GM21526 (cell line): Measurements from ENCODE around the gene TPCN2.
"Not testable (repeated sequence)": the region's sequence is repeated elsewhere in the genome, so short reads cannot be mapped to it uniquely, and the experiment has no call there.

Experiments
- ATAC-seq: cut with Tn5 transposase; IDR thresholded peaks from one replicate; pipeline ENCODE4 v1.9.1; 2021; ENCODE audit warnings: moderate library complexity; ENCODE audit not compliant: unreplicated experiment, low FRiP score

TPCN2 gene

DNA sequence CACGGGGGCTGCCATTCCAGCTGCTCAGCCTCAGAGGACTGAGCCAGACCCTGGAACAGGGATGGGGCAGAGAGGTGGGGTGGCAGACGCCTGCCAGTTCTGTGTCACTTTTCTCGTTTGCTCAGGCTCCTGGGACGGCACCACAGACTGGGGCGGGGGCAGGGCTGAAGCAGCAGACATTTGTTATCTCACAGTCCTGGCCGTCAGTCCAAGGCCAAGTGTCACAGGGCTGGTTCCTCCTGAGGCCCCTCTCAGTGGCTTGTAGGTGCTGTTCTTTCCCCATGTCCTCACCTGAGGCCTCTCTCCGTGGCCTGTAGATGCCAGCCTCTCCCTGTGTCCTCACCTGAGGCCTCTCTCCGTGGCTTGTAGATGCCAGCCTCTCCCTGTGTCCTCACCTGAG, 24.7 kb downstream of the TPCN2 start:
- ATAC-seq: no peak

DNA sequence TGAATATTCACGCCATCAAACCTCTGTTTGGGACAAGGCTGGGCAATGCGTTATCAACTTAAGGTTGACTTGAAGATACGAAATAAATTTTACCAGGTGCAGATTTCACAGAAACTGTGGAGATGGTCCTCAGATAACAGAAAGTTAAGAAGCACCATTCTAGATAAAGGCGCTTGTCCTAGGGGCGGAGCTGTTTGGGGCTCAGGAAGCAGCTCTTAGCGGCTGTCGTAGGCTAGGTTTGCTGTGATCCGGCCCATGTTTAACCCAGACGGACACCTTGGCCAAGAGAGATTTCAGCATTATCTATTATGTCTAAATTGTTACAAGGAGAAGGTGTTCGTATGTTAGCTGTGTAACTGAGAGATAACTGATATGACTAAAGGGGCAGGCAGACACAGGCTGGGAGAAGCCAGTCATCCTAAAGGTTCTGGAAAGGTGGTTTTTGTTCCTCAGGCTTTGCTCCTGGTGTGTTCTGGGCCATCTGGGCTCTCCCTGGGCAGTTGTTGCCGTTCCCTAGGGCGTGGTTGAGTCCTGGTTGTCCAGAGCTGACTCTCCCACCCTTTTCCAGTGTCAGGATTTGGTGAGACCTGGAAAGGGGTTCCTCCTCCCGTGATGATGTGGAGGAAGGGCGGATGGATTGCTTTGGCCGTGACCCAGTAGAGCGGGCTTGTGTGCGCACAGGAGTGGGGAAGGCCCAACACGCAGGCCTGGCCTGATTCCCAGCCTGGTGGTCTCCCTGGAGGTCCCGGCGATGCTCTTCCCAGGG, 25.8 kb downstream of the TPCN2 start:
- no peak for ATAC-seq

DNA sequence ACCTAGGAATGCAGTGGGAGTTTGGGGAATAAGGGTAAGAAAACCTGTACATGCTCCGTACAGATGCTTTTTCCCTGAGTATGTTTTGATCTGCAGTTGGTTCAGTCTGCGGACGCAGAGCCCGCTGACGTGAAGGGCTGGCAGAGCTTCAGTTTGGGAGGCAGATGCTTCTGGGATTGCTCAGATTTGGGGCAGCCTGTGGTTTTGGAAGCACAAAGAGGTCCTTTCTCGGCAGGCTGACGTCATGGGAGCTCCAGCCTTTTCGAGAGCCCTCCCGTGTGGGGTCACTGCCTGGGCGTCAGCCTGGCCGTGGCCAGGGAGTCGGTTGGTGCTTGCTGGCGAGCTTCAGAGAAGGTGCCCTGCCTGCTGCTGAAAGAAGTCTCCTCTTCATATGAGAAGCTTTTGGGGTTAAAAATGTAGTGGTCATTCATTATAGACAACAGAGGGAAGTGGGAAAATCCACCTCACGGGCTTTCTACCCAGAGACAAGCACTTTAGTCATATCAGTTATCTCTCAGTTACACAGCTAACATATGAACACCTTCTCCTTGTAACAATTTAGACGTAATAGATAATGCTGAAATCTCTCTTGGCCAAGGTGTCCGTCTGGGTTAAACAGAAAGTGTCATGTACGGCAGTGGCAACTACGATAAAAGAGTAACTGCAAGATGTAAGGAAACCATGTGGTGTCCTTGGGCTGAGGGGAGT, 26.8 kb downstream of the TPCN2 start:
- ATAC-seq: no peak

DNA sequence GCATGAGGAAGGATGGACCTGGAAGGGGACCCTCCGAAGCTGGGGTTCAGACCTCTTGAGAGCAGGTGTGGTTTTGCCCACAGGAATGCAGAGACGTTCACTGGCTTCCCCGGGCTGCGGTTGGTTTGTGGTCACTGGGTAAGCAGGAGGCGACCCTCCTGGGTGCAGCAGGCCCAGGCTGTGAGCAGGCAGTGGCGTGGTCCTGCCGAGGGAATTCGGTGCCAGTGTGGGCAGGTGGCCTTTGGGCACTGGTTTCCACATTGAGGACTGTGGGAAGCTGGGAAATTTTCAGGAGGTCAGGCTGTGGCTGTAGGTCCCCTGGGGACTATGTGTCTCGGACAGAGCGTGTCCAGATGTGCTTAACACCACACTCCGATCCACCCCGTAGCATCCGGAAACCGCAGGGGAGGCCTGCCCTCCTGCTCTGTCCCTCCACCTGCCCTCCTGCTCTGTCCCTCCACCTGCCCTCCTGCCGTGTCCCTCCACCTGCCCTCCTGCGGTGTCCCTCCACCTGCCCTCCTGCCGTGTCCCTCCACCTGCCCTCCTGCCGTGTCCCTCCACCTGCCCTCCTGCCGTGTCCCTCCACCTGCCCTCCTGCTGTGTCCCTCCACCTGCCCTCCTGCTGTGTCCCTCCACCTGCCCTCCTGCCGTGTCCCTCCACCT, 27.5 kb downstream of the TPCN2 start:
- ATAC-seq: no peak

DNA sequence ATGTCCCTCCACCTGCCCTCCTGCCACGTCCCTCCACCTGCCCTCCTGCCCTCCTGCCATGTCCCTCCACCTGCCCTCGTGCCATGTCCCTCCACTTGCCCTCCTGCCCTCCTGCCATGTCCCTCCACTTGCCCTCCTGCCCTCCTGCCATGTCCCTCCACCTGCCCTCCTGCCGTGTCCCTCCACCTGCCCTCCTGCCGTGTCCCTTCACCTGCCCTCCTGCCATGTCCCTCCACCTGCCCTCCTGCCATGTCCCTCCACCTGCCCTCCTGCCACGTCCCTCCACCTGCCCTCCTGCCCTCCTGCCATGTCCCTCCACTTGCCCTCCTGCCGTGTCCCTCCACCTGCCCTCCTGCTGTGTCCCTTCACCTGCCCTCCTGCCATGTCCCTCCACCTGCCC, 28.2 kb downstream of the TPCN2 start:
- not testable (repeated sequence) for ATAC-seq

DNA sequence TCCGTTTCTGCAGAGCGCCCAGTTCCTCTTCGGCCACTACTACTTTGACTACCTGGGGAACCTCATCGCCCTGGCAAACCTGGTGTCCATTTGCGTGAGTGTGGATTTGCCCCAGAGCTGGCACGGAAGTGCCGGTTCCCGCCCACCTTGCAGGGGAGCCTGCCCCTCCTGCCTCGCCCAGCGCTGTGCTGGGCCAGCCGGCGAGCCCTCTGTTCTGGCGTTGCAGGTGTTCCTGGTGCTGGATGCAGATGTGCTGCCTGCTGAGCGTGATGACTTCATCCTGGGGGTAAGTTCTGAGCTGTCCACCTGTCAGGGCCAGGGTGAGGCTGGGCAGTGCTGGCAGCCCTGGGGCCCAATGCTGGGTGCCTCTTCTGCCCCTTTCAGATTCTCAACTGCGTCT, 29.8 kb downstream of the TPCN2 start:
- no peak for ATAC-seq

DNA sequence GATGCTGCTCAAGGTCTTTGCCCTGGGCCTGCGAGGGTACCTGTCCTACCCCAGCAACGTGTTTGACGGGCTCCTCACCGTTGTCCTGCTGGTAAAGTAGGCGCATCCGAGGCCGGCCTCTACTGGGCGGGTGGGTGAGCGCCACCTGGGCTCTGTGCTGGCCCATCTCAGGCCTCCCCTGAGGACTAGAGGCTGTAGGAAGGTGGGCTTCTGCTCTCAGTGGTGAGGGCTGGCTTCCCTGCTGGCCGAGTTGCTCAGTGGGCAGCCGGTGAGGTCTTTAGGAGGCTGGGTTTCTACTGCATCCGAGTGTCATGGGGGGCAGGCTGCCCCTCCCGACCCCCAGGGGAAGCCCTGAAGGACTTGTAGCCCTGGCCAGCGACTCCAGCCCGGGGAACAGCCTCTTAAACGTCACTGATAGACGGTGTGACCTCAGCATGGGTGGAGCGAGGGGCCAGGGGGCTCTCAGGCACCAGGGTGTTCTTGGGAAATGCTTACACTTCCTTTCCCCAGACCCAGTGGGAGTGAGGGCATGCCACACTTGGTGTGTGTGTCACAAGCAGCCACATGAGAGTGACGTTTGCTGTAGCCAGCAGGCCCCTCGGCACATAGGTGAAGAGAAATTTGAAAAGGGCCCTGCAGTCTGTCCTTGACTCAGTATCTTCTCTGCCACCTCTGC, 30.3 kb downstream of the TPCN2 start:
- no peak for ATAC-seq

DNA sequence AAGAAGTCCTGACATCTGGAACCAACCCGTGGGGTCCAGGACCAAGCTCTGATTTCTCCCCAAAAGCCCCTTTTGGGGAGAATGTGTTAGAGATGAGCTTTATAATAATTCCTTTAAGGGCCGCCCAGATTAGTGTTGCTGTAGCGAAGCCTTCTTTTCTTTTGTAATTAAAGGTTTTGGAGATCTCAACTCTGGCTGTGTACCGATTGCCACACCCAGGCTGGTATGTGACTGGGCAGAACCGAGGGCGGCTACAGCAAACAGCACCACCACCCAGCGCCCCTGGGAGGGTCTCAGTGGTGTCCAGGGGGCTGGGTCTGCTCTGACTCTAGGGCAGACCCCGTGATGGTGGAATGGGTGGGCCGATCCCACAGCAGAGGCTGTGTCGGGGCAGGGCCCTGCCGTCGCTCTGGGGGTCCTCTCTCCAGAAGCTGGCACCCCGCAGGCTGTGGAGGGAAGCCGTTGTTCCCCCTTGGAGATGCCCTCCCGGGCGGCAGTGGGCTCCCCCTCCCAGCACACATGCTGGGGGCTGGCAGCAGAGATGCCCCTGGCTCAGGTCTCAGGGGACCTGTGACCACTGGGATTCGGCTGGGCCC, 31.0 kb downstream of the TPCN2 start:
- no peak for ATAC-seq

DNA sequence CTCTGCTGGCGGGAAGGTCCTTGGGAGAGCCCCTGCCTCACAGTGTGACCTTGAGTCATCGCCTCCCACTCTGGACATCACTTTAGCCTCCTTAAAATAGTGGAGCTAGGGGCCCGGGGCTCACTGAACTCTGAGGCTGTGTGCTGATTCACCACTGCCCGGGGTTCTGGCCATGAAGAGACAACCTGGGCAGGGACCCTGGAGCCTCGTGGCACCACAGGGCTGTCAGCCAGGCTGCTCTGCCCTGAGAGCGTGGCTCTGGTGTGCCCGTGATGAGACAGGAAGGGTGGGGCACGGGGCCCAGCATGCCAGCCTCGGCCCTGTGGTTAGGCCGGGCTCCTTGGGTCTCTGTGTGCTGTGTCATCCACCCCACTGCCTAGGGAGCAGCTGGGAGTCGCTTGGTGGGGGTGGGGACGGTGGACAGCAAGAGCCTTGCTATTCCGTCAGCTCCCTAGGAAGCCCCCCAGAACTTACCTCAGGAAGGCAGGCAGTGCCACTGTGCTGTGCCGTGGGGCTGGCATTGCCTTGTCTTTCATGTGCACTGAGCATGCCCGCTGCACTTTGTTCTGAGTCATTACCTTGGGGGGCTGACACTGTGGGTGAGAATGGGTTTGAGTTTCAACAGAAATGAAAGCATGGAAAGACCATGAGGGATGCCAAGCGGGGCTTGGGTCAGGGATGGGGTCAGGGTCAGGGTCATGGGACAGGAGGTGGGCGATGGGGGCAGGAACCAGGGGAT, 31.7 kb downstream of the TPCN2 start:
- no peak for ATAC-seq

DNA sequence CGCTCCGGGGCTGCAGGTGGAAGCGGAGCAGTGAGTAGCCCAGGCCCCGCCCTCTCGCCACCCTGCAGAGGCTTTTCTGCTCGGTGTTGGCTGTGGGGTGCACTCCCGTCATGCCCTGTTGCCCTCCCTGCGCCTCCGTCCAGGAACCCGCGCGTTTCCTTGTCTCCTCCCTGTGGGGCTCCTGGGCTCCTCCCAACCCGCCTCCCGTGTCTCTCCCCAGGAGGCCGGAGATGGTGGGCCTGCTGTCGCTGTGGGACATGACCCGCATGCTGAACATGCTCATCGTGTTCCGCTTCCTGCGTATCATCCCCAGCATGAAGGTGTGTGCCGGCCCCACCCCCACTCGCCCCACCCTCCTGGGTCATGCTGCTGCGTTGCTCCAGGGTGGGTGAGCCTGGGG, 32.4 kb downstream of the TPCN2 start:
- no peak for ATAC-seq

DNA sequence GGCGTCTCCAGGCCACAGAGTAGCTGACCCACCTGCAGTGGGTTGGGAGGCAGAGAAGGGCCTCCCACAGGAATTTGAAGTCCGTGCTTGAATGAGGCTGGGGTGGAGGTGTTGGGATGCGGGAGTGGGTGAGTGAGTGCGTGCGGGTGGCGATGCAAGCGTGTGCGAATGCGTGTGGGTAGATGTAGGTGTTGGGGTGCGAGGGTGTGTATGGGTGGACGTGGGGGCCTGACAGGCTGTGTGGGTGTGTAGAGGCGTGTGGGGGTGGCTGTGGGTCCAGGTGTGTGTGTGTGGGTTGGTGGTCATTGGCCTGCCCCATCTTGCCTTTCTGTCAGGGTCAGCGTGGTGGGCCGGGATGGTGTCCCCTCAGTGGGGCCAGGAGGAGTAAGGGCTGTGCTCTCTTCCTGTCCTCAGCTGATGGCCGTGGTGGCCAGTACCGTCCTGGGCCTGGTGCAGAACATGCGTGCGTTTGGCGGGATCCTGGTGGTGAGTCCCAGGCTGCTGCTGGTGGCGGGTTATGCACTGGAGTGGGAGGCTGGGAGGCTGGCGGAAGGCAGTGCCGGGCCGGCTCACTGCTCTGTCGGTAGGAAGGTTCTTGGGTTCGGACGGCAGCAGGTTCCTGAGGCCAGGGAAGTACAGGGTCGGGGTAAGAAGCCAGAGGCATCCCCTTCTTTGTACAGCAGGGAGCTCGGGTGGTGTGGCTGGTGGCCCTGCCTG, 35.0 kb downstream of the TPCN2 start:
- ATAC-seq: no peak

DNA sequence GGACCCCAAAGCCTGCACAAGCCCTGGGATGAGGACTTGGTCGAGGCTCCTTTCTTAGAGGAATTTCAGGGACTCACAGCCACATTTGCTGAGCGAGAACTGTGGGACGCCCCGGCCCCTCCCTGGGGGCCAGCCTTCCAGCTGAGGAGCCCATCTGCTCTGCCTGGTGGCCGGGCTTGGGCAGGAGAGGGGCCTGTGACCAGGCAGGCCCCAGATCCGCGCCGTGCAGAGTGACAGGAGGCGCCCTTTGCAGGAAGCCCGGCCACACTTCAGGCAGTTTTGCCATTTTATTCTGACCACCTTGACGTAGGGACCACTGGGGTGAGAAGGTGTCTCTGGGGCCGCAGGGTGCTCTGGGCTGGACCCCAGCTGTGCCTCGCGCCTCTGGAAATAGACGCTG, 35.6 kb downstream of the TPCN2 start:
- ATAC-seq: no peak

DNA sequence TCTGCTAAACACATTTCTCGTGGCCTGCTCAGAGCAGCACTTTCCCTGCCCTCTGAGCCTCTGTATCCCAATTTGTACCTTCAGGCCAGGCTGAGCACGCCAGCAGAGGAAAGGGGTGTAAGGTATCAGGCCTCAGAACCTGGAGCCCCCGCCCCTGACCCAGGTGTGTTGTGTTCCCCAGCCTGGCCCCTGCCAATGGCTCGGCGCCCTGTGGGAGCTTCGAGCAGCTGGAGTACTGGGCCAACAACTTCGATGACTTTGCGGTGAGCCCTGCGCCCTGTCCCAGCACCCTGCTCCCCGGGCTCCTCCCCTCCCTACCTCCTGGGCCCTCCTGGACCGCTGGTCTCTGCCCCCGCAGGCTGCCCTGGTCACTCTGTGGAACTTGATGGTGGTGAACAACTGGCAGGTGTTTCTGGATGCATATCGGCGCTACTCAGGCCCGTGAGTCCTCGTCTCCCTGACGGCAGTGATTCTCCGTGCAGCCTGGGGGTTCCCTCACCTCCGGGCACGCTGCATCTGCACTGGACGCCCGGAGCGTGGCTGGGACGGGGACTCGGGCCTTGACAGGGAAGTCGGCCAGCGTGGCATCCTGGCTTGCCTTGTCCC, 36.9 kb downstream of the TPCN2 start:
- ATAC-seq: no peak

DNA sequence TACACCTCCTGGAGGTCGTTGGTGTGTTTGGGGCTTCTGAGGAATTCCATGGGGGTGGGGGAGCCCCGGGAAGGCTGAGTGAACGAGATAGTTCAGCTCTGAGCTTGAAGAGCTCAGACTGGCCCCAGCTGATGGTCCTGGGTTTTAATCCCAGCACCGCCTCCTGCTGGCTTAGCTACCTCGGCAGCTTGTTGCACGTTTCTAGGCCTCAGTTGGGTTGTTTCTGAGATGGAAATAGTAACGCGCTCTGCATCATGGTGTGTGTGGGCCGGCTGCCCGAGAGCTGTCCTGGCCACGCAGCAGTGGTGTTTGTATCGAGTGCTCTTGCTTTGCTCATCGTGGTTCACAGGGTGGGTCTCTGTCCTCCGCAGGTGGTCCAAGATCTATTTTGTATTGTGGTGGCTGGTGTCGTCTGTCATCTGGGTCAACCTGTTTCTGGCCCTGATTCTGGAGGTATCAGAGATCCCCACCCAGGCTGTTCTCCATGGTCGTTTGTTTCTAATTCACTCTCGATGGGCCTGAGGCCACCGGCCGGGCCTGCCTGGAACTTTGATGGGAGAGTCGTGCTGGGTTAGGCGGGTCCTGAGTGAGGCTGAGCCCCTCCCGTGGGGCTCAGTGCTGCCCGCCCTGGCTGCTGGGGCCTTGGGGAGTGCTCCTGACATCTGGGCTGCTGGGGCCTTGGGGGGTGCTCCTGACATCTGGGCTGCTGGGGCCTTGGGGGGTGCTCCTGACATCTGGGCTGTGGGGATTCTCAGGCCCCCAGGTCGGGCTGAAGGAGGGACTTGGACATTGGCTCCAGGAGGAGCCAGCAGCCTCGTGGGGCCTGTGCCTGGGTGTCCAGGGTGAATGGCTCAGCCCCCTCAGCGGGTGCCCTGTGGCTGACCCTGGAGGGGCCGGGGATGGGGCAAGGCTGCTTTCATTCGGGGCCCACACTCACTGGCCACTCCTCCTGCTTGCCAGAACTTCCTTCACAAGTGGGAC, 37.7 kb downstream of the TPCN2 start:
- no peak for ATAC-seq

DNA sequence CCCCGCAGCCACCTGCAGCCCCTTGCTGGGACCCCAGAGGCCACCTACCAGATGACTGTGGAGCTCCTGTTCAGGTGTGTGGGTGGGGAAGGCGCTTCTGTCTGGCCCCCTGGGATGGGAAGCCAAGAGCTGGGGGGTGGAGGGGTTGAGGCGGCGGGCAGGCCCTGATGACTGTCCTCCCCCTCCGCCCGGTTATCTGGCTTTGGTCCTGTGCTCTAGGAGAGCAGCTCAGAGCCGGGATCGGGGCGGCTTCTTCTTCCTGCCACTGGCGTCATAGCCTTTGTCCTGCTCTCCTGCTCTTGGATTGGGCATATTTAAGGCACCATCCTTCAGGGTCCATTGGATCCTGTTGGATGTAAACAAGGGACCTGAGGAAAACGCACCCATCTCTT, 38.4 kb downstream of the TPCN2 start:
- ATAC-seq: no peak

DNA sequence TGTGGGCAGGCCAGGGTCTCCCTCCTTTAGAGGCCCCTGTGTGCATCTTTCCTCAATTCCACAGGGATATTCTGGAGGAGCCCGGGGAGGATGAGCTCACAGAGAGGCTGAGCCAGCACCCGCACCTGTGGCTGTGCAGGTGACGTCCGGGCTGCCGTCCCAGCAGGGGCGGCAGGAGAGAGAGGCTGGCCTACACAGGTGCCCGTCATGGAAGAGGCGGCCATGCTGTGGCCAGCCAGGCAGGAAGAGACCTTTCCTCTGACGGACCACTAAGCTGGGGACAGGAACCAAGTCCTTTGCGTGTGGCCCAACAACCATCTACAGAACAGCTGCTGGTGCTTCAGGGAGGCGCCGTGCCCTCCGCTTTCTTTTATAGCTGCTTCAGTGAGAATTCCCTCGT, 39.1 kb downstream of the TPCN2 start:
- ATAC-seq: no peak

DNA sequence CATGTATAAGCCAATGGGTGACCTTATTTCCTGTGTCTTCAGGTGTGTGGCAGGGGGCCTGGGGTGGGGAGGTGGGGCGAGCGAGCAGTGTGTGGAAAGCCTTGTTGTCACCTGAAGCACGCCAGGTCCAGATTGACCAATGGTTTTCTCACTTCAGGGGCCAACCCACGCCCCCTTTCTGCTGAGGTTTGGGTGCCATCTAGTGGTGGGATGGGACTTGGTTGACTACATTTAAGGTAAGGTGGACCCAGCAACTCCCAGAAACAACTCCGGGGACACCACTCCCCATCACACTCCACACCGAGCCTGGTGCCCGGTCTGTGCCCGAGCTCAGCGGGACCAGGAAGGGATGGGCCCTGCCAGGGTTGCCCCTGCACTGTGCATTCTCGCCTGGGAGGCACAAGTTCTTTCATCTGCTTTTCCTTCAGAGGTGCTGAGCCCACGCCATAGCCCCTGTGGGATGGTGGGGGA, 40.0 kb downstream of the TPCN2 start:
- no peak for ATAC-seq

DNA sequence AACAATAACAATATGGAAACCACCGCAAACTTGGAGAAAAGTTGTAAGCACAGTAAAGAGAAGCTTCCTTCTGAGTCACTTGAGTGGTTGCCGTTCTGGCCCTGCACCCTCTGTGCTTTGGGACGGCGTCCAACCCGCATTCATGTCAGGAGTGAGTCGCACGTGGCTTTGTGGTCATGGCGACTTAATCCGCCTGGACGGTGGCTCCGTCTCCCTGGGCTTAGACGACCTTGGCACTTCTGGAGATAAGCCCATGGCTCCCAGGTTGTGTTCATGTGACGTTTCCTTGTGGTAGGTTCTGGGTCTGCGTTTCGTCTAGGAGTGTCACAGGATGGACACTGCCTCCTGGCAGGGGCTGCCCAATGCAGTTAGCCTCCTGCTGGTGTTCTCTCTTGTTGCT, 40.5 kb downstream of the TPCN2 start:
- ATAC-seq: no peak
